ENCODE measurements around the gene ATP13A3. TPM values are rescaled to one million over a fixed set of nuclear protein-coding genes. Genes with fewer than 3 reads are reported as not detected.
A peak's percentile ranks its signal among the peaks of the same experiment; 100 is the strongest.
"Not testable (repeated sequence)": the region's sequence is repeated elsewhere in the genome, so short reads cannot be mapped to it uniquely, and the experiment has no call there.

ATP13A3 gene
- total RNA-seq, result 100 to 1,000 TPM in 2 of 4 donors, 10 to 100 TPM in 2; 23.6 to 129 (median 69.8) TPM

GRCh38 chr3:194486540-194487288 is at the start of gene ATP13A3:
Gene ATP13A3, minus strand, starts transcription at chr3:194487002. Its CDS starts 24,812 bp downstream, at chr3:194462190.
- 0 to 2% methylated on average over 9 to 34 of the region's 99 CpGs for WGBS, 2 donors (ENCODE audit: low coverage in 1 of 2)
- in situ Hi-C loops (cut with MboI; ENCODE audit: low pct_ligation_motif_present in 1 of 4, low pct_unique_long_range_greater_than_20kb in 1 of 4, low sequenced_read_pairs in 3 of 4) (loop anchor here in 1 of 4 donors (10.0 kb wide), 1 partner anchor 98 kb away; no protein-coding TSS in a partner anchor), intact Hi-C loops (cut with DNase I; ENCODE audit: low total_unique reads) (loop anchor here (5.0 kb wide), 1 partner anchor 96 kb away; no protein-coding TSS in a partner anchor)
- peaks cover 11 to 33% (median 27%) of the 10 kb centered on the region in 4 donors for H3K4me1 ChIP-seq
- peak within 1 kb of the TSS; percentile 63 to 72 (median 69) for H3K4me3 ChIP-seq
- H3K27me3 ChIP-seq, result no peaks in the 10 kb centered on the region
- H3K36me3 ChIP-seq, result no peaks in the 10 kb centered on the region
- TF ChIP-seq POLR2A (IDR thresholded peaks at IDR 0.05) (peak; percentile 87), CTCF (IDR thresholded peaks at IDR 0.05) (no peak), POLR2AphosphoS5 (IDR thresholded peaks at IDR 0.05) (peak; percentile 94 to 99 (median 98))
- H3K27ac ChIP-seq, result peak within 1 kb of the TSS; percentile 85 to 96 (median 90)
- H3K9me3 ChIP-seq, result no peaks in the 10 kb centered on the region
- DNase-seq, result peak; percentile 92

- in situ Hi-C loops (cut with MboI; ENCODE audit: low pct_ligation_motif_present in 1 of 4, low pct_unique_long_range_greater_than_20kb in 1 of 4, low sequenced_read_pairs in 3 of 4); H3K27ac ChIP-seq; H3K9me3 ChIP-seq; intact Hi-C loops (cut with DNase I; ENCODE audit: low total_unique reads); DNase-seq; H3K27me3 ChIP-seq; H3K4me3 ChIP-seq; H3K36me3 ChIP-seq: not testable (repeated sequence)
- 72 to 97% methylated on average over 5 to 10 of the region's 10 CpGs for WGBS, 2 donors (ENCODE audit: low coverage in 1 of 2)
- H3K4me1 ChIP-seq, result peaks cover 7 to 22% (median 17%) of the 10 kb centered on the region in 4 donors
These were observed 48.4 kb upstream of the ATP13A3 start for GRCh38 chr3:194535199-194535598.

GRCh38 chr3:194534243-194534642 is 47.4 kb upstream of the ATP13A3 start:
- Histone ChIP-seq H3K27ac (no peak overlapping the region), H3K4me3 (no peak overlapping the region), H3K27me3 (no peaks in the 10 kb centered on the region), H3K36me3 (no peaks in the 10 kb centered on the region), H3K9me3 (peaks cover 6 to 7% of the 10 kb centered on the region in 2 donors), H3K4me1 (peaks cover 7 to 22% (median 17%) of the 10 kb centered on the region in 4 donors)
- TF ChIP-seq POLR2AphosphoS5 (IDR thresholded peaks at IDR 0.05) (no peak), EP300 (IDR thresholded peaks at IDR 0.05; ENCODE audit: low read depth) (no peak), CTCF (IDR thresholded peaks at IDR 0.05) (no peak), POLR2A (IDR thresholded peaks at IDR 0.05) (no peak)
- WGBS, 2 donors (ENCODE audit: low coverage in 1 of 2), result 93 to 95% methylated on average over 3 of the region's 3 CpGs
- no peak for DNase-seq
- in situ Hi-C loops (cut with MboI; ENCODE audit: low pct_ligation_motif_present in 1 of 4, low pct_unique_long_range_greater_than_20kb in 1 of 4, low sequenced_read_pairs in 3 of 4), result no loop called here
- intact Hi-C loops (cut with DNase I; ENCODE audit: low total_unique reads), result no loop called here

GRCh38 chr3:194532591-194532990 is 45.8 kb upstream of the ATP13A3 start:
- Histone ChIP-seq H3K4me3 (no peak overlapping the region), H3K36me3 (no peaks in the 10 kb centered on the region), H3K9me3 (peaks cover 6 to 7% of the 10 kb centered on the region in 2 donors), H3K27me3 (no peaks in the 10 kb centered on the region), H3K4me1 (peaks cover 7 to 16% (median 12%) of the 10 kb centered on the region in 4 donors), H3K27ac (no peak overlapping the region)
- intact Hi-C loops (cut with DNase I; ENCODE audit: low total_unique reads) (no loop called here), in situ Hi-C loops (cut with MboI; ENCODE audit: low pct_ligation_motif_present in 1 of 4, low pct_unique_long_range_greater_than_20kb in 1 of 4, low sequenced_read_pairs in 3 of 4) (no loop called here)
- no peak for DNase-seq
- 60 to 67% methylated on average over 4 of the region's 4 CpGs for WGBS, 2 donors (ENCODE audit: low coverage in 1 of 2)
- TF ChIP-seq CTCF (IDR thresholded peaks at IDR 0.05), result no peak
- TF ChIP-seq POLR2AphosphoS5 (IDR thresholded peaks at IDR 0.05), result no peak
- no peak for TF ChIP-seq EP300 (IDR thresholded peaks at IDR 0.05; ENCODE audit: low read depth)
- no peak for TF ChIP-seq POLR2A (IDR thresholded peaks at IDR 0.05)

Measured in transverse colon (tissue), 4 donors.